Endometrial microvascular endothelial cells (primary cell): ENCODE results near the gene EFNA5. TPM values are rescaled to one million over a fixed set of nuclear protein-coding genes. Genes with fewer than 3 reads are reported as not detected.
"Not testable (repeated sequence)": the region's sequence is repeated elsewhere in the genome, so short reads cannot be mapped to it uniquely, and the experiment has no call there.

Experiments
- in situ Hi-C: cut with HindIII; loops from 2 replicates; pipeline ENCODE4 v1.10.0; 2017; ENCODE audit warnings: low sequenced_read_pairs, low pct_unique_long_range_greater_than_20kb; ENCODE audit errors: inconsistent ontology term
- total RNA-seq: library from RNA; depleted of rRNA; stranded (reverse); fragments of >200 nt; gene quantifications from one replicate; pipeline ENCODE4 v1.2.3, GENCODE V29; 2015; ENCODE audit errors: inconsistent ontology term

EFNA5 gene
- total RNA-seq, 1 donor from 2014 or later: 7.8 TPM

- in situ Hi-C loops: no loop called here
Observed at GRCh38 chr5:107356891-107357290, 313.8 kb downstream of the EFNA5 start.

GRCh38 chr5:107352576-107352975 lies 318.2 kb downstream of the EFNA5 start:
- in situ Hi-C loops: no loop called here

- in situ Hi-C loops: not testable (repeated sequence)
Observed at GRCh38 chr5:107346580-107346979, 324.2 kb downstream of the EFNA5 start.

- in situ Hi-C loops: no loop called here
Observed at GRCh38 chr5:107342371-107342770, 328.4 kb downstream of the EFNA5 start.

- in situ Hi-C loops: no loop called here
Observed at GRCh38 chr5:107341376-107342084, 329.2 kb downstream of the EFNA5 start.

- in situ Hi-C loops: no loop called here
Observed at GRCh38 chr5:107340631-107341030, 330.1 kb downstream of the EFNA5 start.

- in situ Hi-C loops: no loop called here
Observed at GRCh38 chr5:107338335-107338734, 332.4 kb downstream of the EFNA5 start.

- in situ Hi-C loops: no loop called here
Observed at GRCh38 chr5:107337281-107337680, 333.5 kb downstream of the EFNA5 start.

- in situ Hi-C loops: no loop called here
Observed at GRCh38 chr5:107331882-107332281, 338.9 kb downstream of the EFNA5 start.

GRCh38 chr5:107331312-107331711 lies 339.4 kb downstream of the EFNA5 start:
- in situ Hi-C loops: no loop called here

GRCh38 chr5:107330903-107331302 lies 339.8 kb downstream of the EFNA5 start:
- in situ Hi-C loops: no loop called here

GRCh38 chr5:107329850-107330249 lies 340.9 kb downstream of the EFNA5 start:
- in situ Hi-C loops: no loop called here
